ENCODE data around the gene KIAA1549. TPM values are rescaled to one million over a fixed set of nuclear protein-coding genes. Genes with fewer than 3 reads are reported as not detected.

Gene KIAA1549
- total RNA-seq, 1 donor from 2014 or later: 10.8 TPM

GRCh38 chr7:138891446-138891810 is 89.8 kb downstream of the KIAA1549 start:
- H3K4me3 Mint-ChIP-seq (ENCODE audit: unreplicated experiment): no peak overlapping the region
- TF ChIP-seq, protein P1, sequence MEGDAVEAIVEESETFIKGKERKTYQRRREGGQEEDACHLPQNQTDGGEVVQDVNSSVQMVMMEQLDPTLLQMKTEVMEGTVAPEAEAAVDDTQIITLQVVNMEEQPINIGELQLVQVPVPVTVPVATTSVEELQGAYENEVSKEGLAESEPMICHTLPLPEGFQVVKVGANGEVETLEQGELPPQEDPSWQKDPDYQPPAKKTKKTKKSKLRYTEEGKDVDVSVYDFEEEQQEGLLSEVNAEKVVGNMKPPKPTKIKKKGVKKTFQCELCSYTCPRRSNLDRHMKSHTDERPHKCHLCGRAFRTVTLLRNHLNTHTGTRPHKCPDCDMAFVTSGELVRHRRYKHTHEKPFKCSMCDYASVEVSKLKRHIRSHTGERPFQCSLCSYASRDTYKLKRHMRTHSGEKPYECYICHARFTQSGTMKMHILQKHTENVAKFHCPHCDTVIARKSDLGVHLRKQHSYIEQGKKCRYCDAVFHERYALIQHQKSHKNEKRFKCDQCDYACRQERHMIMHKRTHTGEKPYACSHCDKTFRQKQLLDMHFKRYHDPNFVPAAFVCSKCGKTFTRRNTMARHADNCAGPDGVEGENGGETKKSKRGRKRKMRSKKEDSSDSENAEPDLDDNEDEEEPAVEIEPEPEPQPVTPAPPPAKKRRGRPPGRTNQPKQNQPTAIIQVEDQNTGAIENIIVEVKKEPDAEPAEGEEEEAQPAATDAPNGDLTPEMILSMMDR (IDR thresholded peaks at IDR 0.05; ENCODE audit: unreplicated experiment): no peak
- H3K27ac Mint-ChIP-seq (ENCODE audit: unreplicated experiment): no peak overlapping the region
- no peak for DNase-seq (ENCODE audit: low spot score)
- H3K9me3 Mint-ChIP-seq (ENCODE audit: unreplicated experiment): no peaks in the 10 kb centered on the region
- H3K27me3 Mint-ChIP-seq (ENCODE audit: unreplicated experiment): peaks cover 2% of the 10 kb centered on the region
- no peaks in the 10 kb centered on the region for H3K4me1 Mint-ChIP-seq (ENCODE audit: unreplicated experiment)
- H3K36me3 Mint-ChIP-seq (ENCODE audit: low read depth, unreplicated experiment): peaks cover 15% of the 10 kb centered on the region

DNA sequence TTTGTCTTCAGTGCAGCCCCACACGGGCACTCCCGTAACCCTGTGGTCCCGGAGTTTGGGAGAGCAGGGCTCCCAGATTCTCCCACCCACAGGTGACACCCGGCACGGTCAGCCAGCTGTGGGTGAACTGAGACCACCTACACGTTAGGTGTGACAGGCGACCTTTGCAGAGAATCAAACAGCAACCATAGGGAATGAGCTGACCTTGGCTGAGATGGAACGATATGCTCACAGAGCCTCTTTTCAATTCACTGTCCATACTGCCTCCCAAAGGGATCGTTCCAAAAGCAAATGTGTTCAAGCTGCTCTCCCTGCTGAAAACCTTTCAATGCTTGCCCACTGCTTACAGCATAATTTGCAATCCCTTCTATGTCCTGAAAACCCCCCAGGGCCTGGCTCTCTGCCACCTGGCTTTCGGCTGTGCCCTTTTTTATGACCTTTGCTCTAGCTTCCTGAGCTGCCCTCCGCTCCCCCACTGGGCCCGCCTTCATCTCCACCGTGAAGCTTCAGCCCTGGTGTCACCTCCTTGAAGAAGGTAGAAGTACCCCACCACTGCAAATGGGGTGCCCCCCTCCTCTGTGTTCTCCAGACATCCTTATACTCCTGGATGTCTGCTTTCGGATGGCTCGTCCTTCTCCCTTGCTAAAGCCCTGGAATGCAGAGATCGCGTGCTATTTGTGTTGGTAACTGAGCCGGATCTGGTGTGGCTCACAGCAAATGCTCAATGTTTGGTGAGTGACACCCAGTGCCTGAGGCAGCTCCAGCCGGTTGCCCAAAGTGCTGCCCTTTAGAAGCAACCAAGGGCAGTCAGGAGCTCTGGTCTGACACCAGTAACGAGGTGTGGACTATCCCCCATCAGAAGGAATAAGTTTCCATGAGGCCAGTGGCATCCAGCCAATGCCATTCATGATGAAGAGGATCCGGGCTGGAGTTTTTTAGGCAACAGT is 90.4 kb downstream of the KIAA1549 start:
- no peak overlapping the region for H3K4me3 Mint-ChIP-seq (ENCODE audit: unreplicated experiment)
- TF ChIP-seq, protein P1 (IDR thresholded peaks at IDR 0.05; ENCODE audit: unreplicated experiment): no peak
- H3K27ac Mint-ChIP-seq (ENCODE audit: unreplicated experiment): no peak overlapping the region
- H3K9me3 Mint-ChIP-seq (ENCODE audit: unreplicated experiment): no peaks in the 10 kb centered on the region
- peaks cover 2% of the 10 kb centered on the region for H3K27me3 Mint-ChIP-seq (ENCODE audit: unreplicated experiment)
- H3K4me1 Mint-ChIP-seq (ENCODE audit: unreplicated experiment): no peaks in the 10 kb centered on the region
- peaks cover 15% of the 10 kb centered on the region for H3K36me3 Mint-ChIP-seq (ENCODE audit: low read depth, unreplicated experiment)
- DNase-seq (ENCODE audit: low spot score): no peak

- Mint-ChIP-seq H3K36me3 (ENCODE audit: low read depth, unreplicated experiment) (peaks cover 15% of the 10 kb centered on the region), H3K9me3 (ENCODE audit: unreplicated experiment) (no peaks in the 10 kb centered on the region), H3K27ac (ENCODE audit: unreplicated experiment) (no peak overlapping the region), H3K4me1 (ENCODE audit: unreplicated experiment) (no peaks in the 10 kb centered on the region), H3K27me3 (ENCODE audit: unreplicated experiment) (peaks cover 2% of the 10 kb centered on the region), H3K4me3 (ENCODE audit: unreplicated experiment) (no peak overlapping the region)
- TF ChIP-seq, protein P1 (IDR thresholded peaks at IDR 0.05; ENCODE audit: unreplicated experiment): no peak
- DNase-seq (ENCODE audit: low spot score): no peak
Measured at GRCh38 chr7:138889582-138890498, 91.3 kb downstream of the KIAA1549 start.

DNA sequence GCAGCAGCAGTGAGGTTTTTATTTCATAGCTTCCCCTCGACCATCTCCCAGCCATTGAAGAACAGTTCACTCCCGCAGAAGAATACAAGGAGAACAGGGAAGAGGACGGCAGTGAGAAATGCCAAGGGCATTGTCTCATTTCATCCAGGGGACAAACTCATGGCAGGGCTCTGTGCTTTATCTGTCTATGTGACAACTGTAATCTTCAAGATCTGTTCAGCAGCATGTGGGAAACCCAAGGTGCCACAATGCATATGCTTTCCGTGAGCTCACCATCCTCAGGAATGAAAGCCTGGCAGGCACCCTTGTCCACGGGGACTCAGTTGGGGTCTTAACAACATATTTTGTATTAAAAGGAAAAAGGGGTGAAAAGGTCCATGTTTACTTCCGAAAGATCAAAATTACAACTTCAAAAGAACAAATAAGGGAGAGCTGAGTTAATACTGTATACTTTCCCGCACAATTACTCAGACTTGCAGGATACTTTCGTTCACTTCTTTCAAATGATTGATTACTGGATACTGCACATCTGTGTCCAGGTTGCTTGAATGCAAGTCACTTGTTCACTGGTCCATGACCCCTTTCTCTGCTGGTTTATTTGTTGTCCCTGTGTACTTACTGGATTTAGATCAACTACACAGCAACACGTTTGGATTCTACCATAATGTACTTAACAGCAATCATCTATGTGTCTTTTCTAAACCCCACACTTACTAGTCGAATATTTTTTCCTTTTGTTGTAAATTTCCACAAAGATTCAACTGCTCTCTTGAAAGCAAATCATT is 93.1 kb downstream of the KIAA1549 start:
- H3K36me3 Mint-ChIP-seq (ENCODE audit: low read depth, unreplicated experiment): peaks cover 13% of the 10 kb centered on the region

More for the DNA sequence above, 93.1 kb downstream of the KIAA1549 start:
- Mint-ChIP-seq H3K4me1 (ENCODE audit: unreplicated experiment) (no peaks in the 10 kb centered on the region), H3K27ac (ENCODE audit: unreplicated experiment) (peak overlapping the region; percentile 59), H3K4me3 (ENCODE audit: unreplicated experiment) (no peak overlapping the region), H3K9me3 (ENCODE audit: unreplicated experiment) (no peaks in the 10 kb centered on the region), H3K27me3 (ENCODE audit: unreplicated experiment) (peaks cover 2% of the 10 kb centered on the region)
- no peak for DNase-seq (ENCODE audit: low spot score)
- TF ChIP-seq, protein P1 (IDR thresholded peaks at IDR 0.05; ENCODE audit: unreplicated experiment): no peak

Measured in endothelial cell (in vitro differentiated cells).